ENCODE measurements around the gene TOLLIP. TPM values are rescaled to one million over a fixed set of nuclear protein-coding genes. Genes with fewer than 3 reads are reported as not detected.

TOLLIP gene
- total RNA-seq, 2 experiments from 2014 or later: 35.3 to 35.6 TPM

- H3K9me3 Mint-ChIP-seq: no peaks in the 10 kb centered on the region
- ChIA-PET CTCF (no interaction called here), POLR2A (no interaction called here)
- no peak overlapping the region for H3K4me3 Mint-ChIP-seq
- H3K36me3 Mint-ChIP-seq (ENCODE audit: low read depth): no peaks in the 10 kb centered on the region
- H3K27me3 Mint-ChIP-seq: no peaks in the 10 kb centered on the region
- H3K27ac Mint-ChIP-seq: no peak overlapping the region
- H3K4me1 Mint-ChIP-seq: no peaks in the 10 kb centered on the region
- DNase-seq: no peak
Observed at GRCh38 chr11:1240771-1241170, 68.7 kb downstream of the TOLLIP start.

- POLR2A ChIA-PET: no interaction called here
- H3K36me3 Mint-ChIP-seq (ENCODE audit: low read depth): no peaks in the 10 kb centered on the region
- no peaks in the 10 kb centered on the region for H3K9me3 Mint-ChIP-seq
- H3K27ac Mint-ChIP-seq: no peak overlapping the region
- no peak overlapping the region for H3K4me3 Mint-ChIP-seq
- CTCF ChIA-PET: no interaction called here
- no peaks in the 10 kb centered on the region for H3K4me1 Mint-ChIP-seq
- no peaks in the 10 kb centered on the region for H3K27me3 Mint-ChIP-seq
- no peak for DNase-seq
Observed at GRCh38 chr11:1239596-1240205, 69.7 kb downstream of the TOLLIP start.

GRCh38 chr11:1238767-1239595 is 70.5 kb downstream of the TOLLIP start:
- DNase-seq: no peak
- ChIA-PET POLR2A (no interaction called here), CTCF (no interaction called here)
- Mint-ChIP-seq H3K4me3 (no peak overlapping the region), H3K36me3 (ENCODE audit: low read depth) (no peaks in the 10 kb centered on the region), H3K27ac (no peak overlapping the region), H3K4me1 (no peaks in the 10 kb centered on the region), H3K9me3 (no peaks in the 10 kb centered on the region), H3K27me3 (no peaks in the 10 kb centered on the region)

GRCh38 chr11:1237851-1238250 is 71.6 kb downstream of the TOLLIP start:
- no peaks in the 10 kb centered on the region for H3K36me3 Mint-ChIP-seq (ENCODE audit: low read depth)
- no peaks in the 10 kb centered on the region for H3K27me3 Mint-ChIP-seq
- no peak overlapping the region for H3K4me3 Mint-ChIP-seq
- H3K9me3 Mint-ChIP-seq: no peaks in the 10 kb centered on the region
- ChIA-PET POLR2A (no interaction called here), CTCF (no interaction called here)
- H3K27ac Mint-ChIP-seq: no peak overlapping the region
- no peak for DNase-seq
- H3K4me1 Mint-ChIP-seq: no peaks in the 10 kb centered on the region

- no peaks in the 10 kb centered on the region for H3K4me1 Mint-ChIP-seq
- POLR2A ChIA-PET: no interaction called here
- H3K27ac Mint-ChIP-seq: no peak overlapping the region
- CTCF ChIA-PET: no interaction called here
- no peaks in the 10 kb centered on the region for H3K9me3 Mint-ChIP-seq
- no peak overlapping the region for H3K4me3 Mint-ChIP-seq
- DNase-seq: no peak
- H3K36me3 Mint-ChIP-seq (ENCODE audit: low read depth): no peaks in the 10 kb centered on the region
- no peaks in the 10 kb centered on the region for H3K27me3 Mint-ChIP-seq
Observed at GRCh38 chr11:1237128-1237580, 72.3 kb downstream of the TOLLIP start.

GRCh38 chr11:1236316-1237127 is 72.9 kb downstream of the TOLLIP start:
- Mint-ChIP-seq H3K36me3 (ENCODE audit: low read depth) (no peaks in the 10 kb centered on the region), H3K4me3 (no peak overlapping the region), H3K27ac (no peak overlapping the region), H3K4me1 (no peaks in the 10 kb centered on the region), H3K27me3 (no peaks in the 10 kb centered on the region), H3K9me3 (no peaks in the 10 kb centered on the region)
- no peak for DNase-seq
- ChIA-PET POLR2A (no interaction called here), CTCF (interaction anchor here (0.7 kb wide), 1 partner anchor 839 kb away, joined by 3 read pairs; no protein-coding TSS in a partner anchor)

- no peak overlapping the region for H3K27ac Mint-ChIP-seq
- H3K9me3 Mint-ChIP-seq: no peaks in the 10 kb centered on the region
- POLR2A ChIA-PET: no interaction called here
- CTCF ChIA-PET: interaction anchor here (0.7 kb wide), 1 partner anchor 839 kb away, joined by 3 read pairs; no protein-coding TSS in a partner anchor
- no peak for DNase-seq
- no peaks in the 10 kb centered on the region for H3K27me3 Mint-ChIP-seq
- H3K4me3 Mint-ChIP-seq: no peak overlapping the region
- H3K36me3 Mint-ChIP-seq (ENCODE audit: low read depth): no peaks in the 10 kb centered on the region
- H3K4me1 Mint-ChIP-seq: no peaks in the 10 kb centered on the region
Observed at GRCh38 chr11:1235901-1236315, 73.5 kb downstream of the TOLLIP start.

GRCh38 chr11:1235306-1235900 is 74.0 kb downstream of the TOLLIP start:
- ChIA-PET CTCF (interaction anchor here (0.7 kb wide), 1 partner anchor 840 kb away, joined by 3 read pairs; no protein-coding TSS in a partner anchor), POLR2A (no interaction called here)
- Mint-ChIP-seq H3K4me3 (no peak overlapping the region), H3K4me1 (no peaks in the 10 kb centered on the region), H3K9me3 (no peaks in the 10 kb centered on the region), H3K36me3 (ENCODE audit: low read depth) (no peaks in the 10 kb centered on the region), H3K27ac (no peak overlapping the region), H3K27me3 (no peaks in the 10 kb centered on the region)
- DNase-seq: no peak

GRCh38 chr11:1234771-1235305 is 74.6 kb downstream of the TOLLIP start:
- ChIA-PET CTCF (no interaction called here), POLR2A (no interaction called here)
- DNase-seq: no peak
- no peaks in the 10 kb centered on the region for H3K9me3 Mint-ChIP-seq
- no peaks in the 10 kb centered on the region for H3K4me1 Mint-ChIP-seq
- H3K27me3 Mint-ChIP-seq: no peaks in the 10 kb centered on the region
- no peak overlapping the region for H3K27ac Mint-ChIP-seq
- no peaks in the 10 kb centered on the region for H3K36me3 Mint-ChIP-seq (ENCODE audit: low read depth)
- no peak overlapping the region for H3K4me3 Mint-ChIP-seq

- no peak overlapping the region for H3K27ac Mint-ChIP-seq
- ChIA-PET POLR2A (no interaction called here), CTCF (no interaction called here)
- no peaks in the 10 kb centered on the region for H3K36me3 Mint-ChIP-seq (ENCODE audit: low read depth)
- no peaks in the 10 kb centered on the region for H3K9me3 Mint-ChIP-seq
- H3K4me3 Mint-ChIP-seq: no peak overlapping the region
- H3K4me1 Mint-ChIP-seq: no peaks in the 10 kb centered on the region
- no peaks in the 10 kb centered on the region for H3K27me3 Mint-ChIP-seq
- no peak for DNase-seq
Observed at GRCh38 chr11:1234054-1234720, 75.2 kb downstream of the TOLLIP start.

- no peaks in the 10 kb centered on the region for H3K4me1 Mint-ChIP-seq
- no peaks in the 10 kb centered on the region for H3K36me3 Mint-ChIP-seq (ENCODE audit: low read depth)
- CTCF ChIA-PET: no interaction called here
- H3K27me3 Mint-ChIP-seq: no peaks in the 10 kb centered on the region
- H3K27ac Mint-ChIP-seq: no peak overlapping the region
- no peak overlapping the region for H3K4me3 Mint-ChIP-seq
- no peak for DNase-seq
- no peaks in the 10 kb centered on the region for H3K9me3 Mint-ChIP-seq
- POLR2A ChIA-PET: no interaction called here
Observed at GRCh38 chr11:1233351-1234053, 75.9 kb downstream of the TOLLIP start.

GRCh38 chr11:1232883-1233321 is 76.5 kb downstream of the TOLLIP start:
- H3K27ac Mint-ChIP-seq: no peak overlapping the region
- no peak overlapping the region for H3K4me3 Mint-ChIP-seq
- no peaks in the 10 kb centered on the region for H3K27me3 Mint-ChIP-seq
- H3K9me3 Mint-ChIP-seq: no peaks in the 10 kb centered on the region
- ChIA-PET CTCF (no interaction called here), POLR2A (no interaction called here)
- H3K36me3 Mint-ChIP-seq (ENCODE audit: low read depth): no peaks in the 10 kb centered on the region
- H3K4me1 Mint-ChIP-seq: no peaks in the 10 kb centered on the region
- no peak for DNase-seq
